Stomach smooth muscle (tissue), 2 donors: ENCODE data around the gene ROM1.
A peak's percentile ranks its signal among the peaks of the same experiment; 100 is the strongest.
"Not testable (repeated sequence)": the region's sequence is repeated elsewhere in the genome, so short reads cannot be mapped to it uniquely, and the experiment has no call there.

Source experiments
- H3K27ac ChIP-seq: one replicate; pipeline ENCODE4 v1.7.0; 2013; ENCODE audit warnings: mild to moderate bottlenecking, low read length, inconsistent platforms
- H3K27me3 ChIP-seq, 2 donors: one replicate each; pipeline ENCODE4 v1.7.0; 2013; ENCODE audit warnings: low read length in 2 of 2; ENCODE audit not compliant: insufficient read depth in 2 of 2, control insufficient read depth in 1 of 2
- H3K36me3 ChIP-seq, 2 donors: one replicate each; pipeline ENCODE4 v1.7.0; 2013; ENCODE audit warnings: low read length in 2 of 2; ENCODE audit not compliant: control insufficient read depth in 2 of 2, insufficient read depth in 2 of 2
- H3K4me1 ChIP-seq: one replicate; pipeline ENCODE4 v1.7.0; 2013; ENCODE audit warnings: low read length; ENCODE audit not compliant: control insufficient read depth, insufficient read depth
- H3K4me3 ChIP-seq, 2 donors: one replicate each; pipeline ENCODE4 v1.7.0; 2013; ENCODE audit warnings: low read length in 2 of 2
- H3K9ac ChIP-seq, 2 donors: one replicate each; pipeline ENCODE4 v1.7.0; 2013; ENCODE audit warnings: low read length in 2 of 2, mild to moderate bottlenecking in 1 of 2
- H3K9me3 ChIP-seq, 2 donors: one replicate each; pipeline ENCODE4 v1.7.0; 2013; ENCODE audit warnings: low read length in 2 of 2; ENCODE audit not compliant: control insufficient read depth in 2 of 2
- donor health status: healthy.
- donor health status: Pancreatic carcinoma.

ROM1 gene

GRCh38 chr11:62573592-62574362 lies 39.3 kb upstream of the ROM1 start, which contains the start of gene EEF1G:
Gene EEF1G (minus strand): TSS chr11:62573891. CDS start chr11:62573842, 49 bp downstream.
- Histone ChIP-seq H3K36me3 (peaks cover 34 to 38% of the 10 kb centered on the region in 2 donors), H3K9me3 (no peaks in the 10 kb centered on the region), H3K4me1 (peaks cover 37% of the 10 kb centered on the region), H3K27ac (peak within 1 kb of the TSS; percentile 91), H3K4me3 (peak within 1 kb of the TSS; percentile 91 to 97), H3K9ac (peak within 1 kb of the TSS; percentile 92 to 95), H3K27me3 (no peaks in the 10 kb centered on the region)

GRCh38 chr11:62574363-62575071 lies 38.5 kb upstream of the ROM1 start:
- peak overlapping the region; percentile 89 to 95 for H3K9ac ChIP-seq
- peaks cover 30 to 33% of the 10 kb centered on the region in 2 donors for H3K36me3 ChIP-seq
- H3K27me3 ChIP-seq = no peaks in the 10 kb centered on the region
- H3K4me3 ChIP-seq = peak overlapping the region; percentile 91 to 97
- peaks cover 37% of the 10 kb centered on the region for H3K4me1 ChIP-seq
- H3K9me3 ChIP-seq = no peaks in the 10 kb centered on the region
- peak overlapping the region; percentile 91 for H3K27ac ChIP-seq

DNA sequence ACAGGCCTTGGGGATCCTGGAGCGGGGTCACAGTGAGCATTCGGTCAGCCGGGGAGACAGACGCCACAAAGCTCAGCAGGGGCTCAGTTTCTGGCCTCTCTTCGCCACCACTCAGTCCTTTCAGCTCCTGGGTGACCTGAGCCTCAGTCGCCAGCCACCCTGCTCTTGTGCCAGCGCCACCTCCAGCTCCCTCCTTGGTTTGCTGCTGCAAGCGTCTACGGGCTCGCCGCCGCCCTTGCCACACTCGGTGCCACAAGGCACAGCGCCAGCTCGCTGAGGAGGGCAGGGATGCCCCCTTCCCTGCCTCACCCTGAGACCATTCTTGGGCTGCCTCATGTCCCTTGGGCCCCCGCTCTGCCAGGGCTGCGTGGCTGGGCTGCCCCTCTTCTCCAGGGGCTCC lies 37.9 kb upstream of the ROM1 start:
- Histone ChIP-seq H3K36me3 (peaks cover 27 to 31% of the 10 kb centered on the region in 2 donors), H3K27ac (peak overlapping the region; percentile 91), H3K4me1 (peaks cover 37% of the 10 kb centered on the region), H3K27me3 (no peaks in the 10 kb centered on the region), H3K4me3 (peak overlapping the region; percentile 91 to 97), H3K9ac (peak overlapping the region; percentile 89 to 95), H3K9me3 (no peaks in the 10 kb centered on the region)

- Histone ChIP-seq H3K9ac (no peak overlapping the region), H3K4me1 (peaks cover 37% of the 10 kb centered on the region), H3K27me3 (no peaks in the 10 kb centered on the region), H3K4me3 (no peak overlapping the region), H3K9me3 (no peaks in the 10 kb centered on the region), H3K36me3 (peaks cover 22 to 28% of the 10 kb centered on the region in 2 donors), H3K27ac (peak overlapping the region; percentile 91)
These were observed 37.2 kb upstream of the ROM1 start for GRCh38 chr11:62575837-62576236.

GRCh38 chr11:62577046-62577714 lies 35.9 kb upstream of the ROM1 start:
- Histone ChIP-seq H3K9me3 (no peaks in the 10 kb centered on the region), H3K4me3 (no peak overlapping the region), H3K9ac (peak overlapping the region in 1 of 2 donors; percentile 51), H3K4me1 (peaks cover 37% of the 10 kb centered on the region), H3K36me3 (peaks cover 22 to 26% of the 10 kb centered on the region in 2 donors), H3K27me3 (no peaks in the 10 kb centered on the region), H3K27ac (peak overlapping the region; percentile 37)

DNA sequence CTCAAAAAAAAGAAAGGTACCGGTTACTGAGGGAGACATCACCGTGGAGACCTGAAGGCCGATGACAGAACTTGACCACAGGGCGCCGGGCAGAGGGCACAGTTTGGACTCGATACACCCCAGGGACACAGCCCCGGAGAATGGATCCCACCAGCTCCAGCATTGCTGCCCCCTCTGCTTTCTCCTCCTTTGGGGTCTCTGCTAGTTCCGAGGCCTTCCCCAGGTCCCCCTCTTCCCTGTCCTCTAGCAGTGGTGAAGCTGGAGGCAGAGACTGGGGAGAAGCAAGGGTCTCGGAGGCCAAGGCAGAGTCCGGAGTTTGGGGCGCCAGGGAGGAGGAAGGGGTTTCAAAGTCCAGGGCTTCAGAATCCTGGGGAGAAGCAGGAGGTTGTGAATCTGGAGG lies 34.5 kb upstream of the ROM1 start:
- Histone ChIP-seq H3K27ac (no peak overlapping the region), H3K9me3 (no peaks in the 10 kb centered on the region), H3K36me3 (peaks cover 23 to 27% of the 10 kb centered on the region in 2 donors), H3K4me3 (no peak overlapping the region), H3K9ac (no peak overlapping the region), H3K4me1 (peaks cover 25% of the 10 kb centered on the region), H3K27me3 (no peaks in the 10 kb centered on the region)

DNA sequence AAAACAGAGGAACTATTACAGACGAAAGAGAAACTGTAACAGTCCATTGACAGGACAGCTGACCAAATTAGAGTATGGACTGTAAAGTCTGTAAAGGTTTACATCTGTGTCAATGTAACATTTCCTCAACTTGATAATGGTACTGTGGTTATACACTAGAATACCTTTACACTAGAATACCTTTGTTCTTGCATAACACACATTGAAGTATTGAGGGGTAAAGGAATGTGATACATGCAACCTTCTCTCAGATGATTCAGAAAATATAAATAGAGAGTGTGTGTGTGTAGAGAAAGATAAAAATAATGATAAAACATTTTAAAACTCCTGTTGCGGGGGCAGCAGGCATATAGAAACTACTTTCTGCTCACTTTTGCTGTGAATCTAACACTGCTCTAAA lies 33.8 kb upstream of the ROM1 start:
- peaks cover 24% of the 10 kb centered on the region for H3K4me1 ChIP-seq
- no peaks in the 10 kb centered on the region for H3K9me3 ChIP-seq
- peaks cover 26 to 30% of the 10 kb centered on the region in 2 donors for H3K36me3 ChIP-seq
- no peak overlapping the region for H3K9ac ChIP-seq
- H3K4me3 ChIP-seq = no peak overlapping the region
- no peak overlapping the region for H3K27ac ChIP-seq
- H3K27me3 ChIP-seq = no peaks in the 10 kb centered on the region

GRCh38 chr11:62580959-62581715 lies 31.9 kb upstream of the ROM1 start:
- no peaks in the 10 kb centered on the region for H3K27me3 ChIP-seq
- peak overlapping the region in 1 of 2 donors; percentile 29 for H3K9ac ChIP-seq
- H3K9me3 ChIP-seq = no peaks in the 10 kb centered on the region
- H3K4me1 ChIP-seq = peaks cover 5% of the 10 kb centered on the region
- no peak overlapping the region for H3K4me3 ChIP-seq
- H3K36me3 ChIP-seq = peaks cover 29 to 36% of the 10 kb centered on the region in 2 donors
- H3K27ac ChIP-seq = no peak overlapping the region

- H3K27ac ChIP-seq, H3K4me1 ChIP-seq, H3K4me3 ChIP-seq, H3K9me3 ChIP-seq, H3K9ac ChIP-seq, H3K27me3 ChIP-seq: not testable (repeated sequence)
- H3K36me3 ChIP-seq = peaks cover 23 to 39% of the 10 kb centered on the region in 2 donors
These were observed 31.3 kb upstream of the ROM1 start for GRCh38 chr11:62581735-62582134.

- H3K27me3 ChIP-seq, H3K9me3 ChIP-seq, H3K4me3 ChIP-seq, H3K27ac ChIP-seq, H3K4me1 ChIP-seq, H3K9ac ChIP-seq: not testable (repeated sequence)
- peaks cover 28 to 34% of the 10 kb centered on the region in 2 donors for H3K36me3 ChIP-seq
These were observed 27.7 kb upstream of the ROM1 start for GRCh38 chr11:62585356-62585755.
